GM19463 (cell line): ENCODE measurements around the gene DYNLRB2.

Experiments
- ATAC-seq: cut with Tn5 transposase; IDR thresholded peaks from one replicate; pipeline ENCODE4 v1.9.1; 2021; ENCODE audit warnings: mild to moderate bottlenecking, moderate library complexity; ENCODE audit not compliant: unreplicated experiment

Gene DYNLRB2

GRCh38 chr16:80594756-80595155, 54.0 kb downstream of the DYNLRB2 start:
- no peak for ATAC-seq

GRCh38 chr16:80596507-80597207, 55.9 kb downstream of the DYNLRB2 start:
- no peak for ATAC-seq

- ATAC-seq: no peak
Measured at GRCh38 chr16:80599466-80599865, 58.7 kb downstream of the DYNLRB2 start.
